Neuronal stem cell (in vitro differentiated cells): Measurements from ENCODE around the gene GPATCH2.

ENCODE experiments used
- DNase-seq: peaks from one replicate; pipeline ENCODE4 v3.0.0-alpha.2; 2013; ENCODE audit warnings: low spot score
- H2AFZ ChIP-seq: one replicate; pipeline ENCODE4 v1.6.1; 2013; ENCODE audit warnings: mild to moderate bottlenecking, low read length, inconsistent platforms
- H2AK5ac ChIP-seq: 2 replicates; pipeline ENCODE4 v1.6.1; 2013; ENCODE audit warnings: low read depth, mild to moderate bottlenecking, inconsistent platforms, low read length, moderate library complexity, mixed read lengths
- H2BK120ac ChIP-seq: 2 replicates; pipeline ENCODE4 v1.6.1; 2013; ENCODE audit warnings: low read depth, mild to moderate bottlenecking, inconsistent platforms, low read length, moderate library complexity, mixed read lengths
- H2BK12ac ChIP-seq: one replicate; pipeline ENCODE4 v1.6.1; 2013; ENCODE audit warnings: low read length, inconsistent platforms
- H2BK15ac ChIP-seq: 2 replicates; pipeline ENCODE4 v1.6.1; 2013; ENCODE audit warnings: mild to moderate bottlenecking, low read length, inconsistent platforms, mixed read lengths
- H2BK5ac ChIP-seq: one replicate; pipeline ENCODE4 v1.6.1; 2013; ENCODE audit warnings: inconsistent platforms, mild to moderate bottlenecking, low read length, moderate library complexity
- H3K14ac ChIP-seq: one replicate; pipeline ENCODE4 v1.6.1; 2013; ENCODE audit warnings: low read length, inconsistent platforms
- H3K18ac ChIP-seq: 2 replicates; pipeline ENCODE4 v1.6.1; 2013; ENCODE audit warnings: low read length, inconsistent platforms
- H3K23ac ChIP-seq: 2 replicates; pipeline ENCODE4 v1.6.1; 2013; ENCODE audit warnings: low read depth, mild to moderate bottlenecking, mixed read lengths, low read length, inconsistent platforms; ENCODE audit not compliant: poor library complexity
- H3K27ac ChIP-seq: replicated peaks from 3 replicates; pipeline ENCODE4 v1.5.1; 2013; ENCODE audit warnings: low read length, inconsistent platforms
- H3K27me3 ChIP-seq, 3 experiments: 2 replicates each; pipeline ENCODE4 v1.6.1; 2013; ENCODE audit warnings: low read length in 3 of 3, mild to moderate bottlenecking in 2 of 3, inconsistent platforms in 1 of 3, low read depth in 1 of 3, mixed read lengths in 1 of 3, moderate library complexity in 1 of 3; ENCODE audit not compliant: control insufficient read depth in 3 of 3, insufficient read depth in 3 of 3
- H3K36me3 ChIP-seq, 2 donors: replicated peaks in 1 of 2; 2 replicates each; pipeline ENCODE4 v1.6.1; 2013; ENCODE audit warnings: low read length in 2 of 2; ENCODE audit not compliant: control insufficient read depth in 2 of 2, insufficient read depth in 2 of 2
- H3K4ac ChIP-seq: 2 replicates; pipeline ENCODE4 v1.6.1; 2013; ENCODE audit warnings: inconsistent platforms, mild to moderate bottlenecking, low read length, moderate library complexity
- H3K4me1 ChIP-seq, 2 donors: 1 replicate in 1 of 2; 2 replicates in 1 of 2; pipeline ENCODE4 v1.6.1; 2013; ENCODE audit warnings: low read length in 2 of 2, low read depth in 1 of 2; ENCODE audit not compliant: control insufficient read depth in 2 of 2, insufficient read depth in 1 of 2
- H3K4me2 ChIP-seq: one replicate; pipeline ENCODE4 v1.6.1; 2013; ENCODE audit warnings: mild to moderate bottlenecking, low read length, inconsistent platforms; ENCODE audit not compliant: insufficient read depth, poor library complexity, severe bottlenecking
- H3K4me3 ChIP-seq, 2 donors: 2 replicates each; pipeline ENCODE4 v1.5.1; 2013; ENCODE audit warnings: low read length in 2 of 2, mild to moderate bottlenecking in 2 of 2, inconsistent platforms in 1 of 2, moderate library complexity in 1 of 2
- H3K79me1 ChIP-seq: one replicate; pipeline ENCODE4 v1.6.1; 2013; ENCODE audit warnings: low read depth, mild to moderate bottlenecking, inconsistent platforms, low read length, moderate library complexity
- H3K9ac ChIP-seq: one replicate; pipeline ENCODE4 v1.6.1; 2013; ENCODE audit warnings: mild to moderate bottlenecking, low read depth, low read length, inconsistent platforms; ENCODE audit not compliant: poor library complexity
- H3K9me3 ChIP-seq, 2 donors: replicated peaks in 1 of 2; 2 replicates each; pipeline versions ENCODE3 to v1.6.1; 2013; ENCODE audit warnings: low read length in 2 of 2, mild to moderate bottlenecking in 2 of 2, inconsistent platforms in 1 of 2, low read depth in 1 of 2, mixed read lengths in 1 of 2, moderate library complexity in 1 of 2; ENCODE audit not compliant: control insufficient read depth in 2 of 2, insufficient read depth in 1 of 2
- H4K8ac ChIP-seq: one replicate; pipeline ENCODE4 v1.6.1; 2013; ENCODE audit warnings: low read depth, mild to moderate bottlenecking, inconsistent platforms, low read length, moderate library complexity
- H4K91ac ChIP-seq: one replicate; pipeline ENCODE4 v1.6.1; 2013; ENCODE audit warnings: low read length, low read depth, mild to moderate bottlenecking, inconsistent platforms; ENCODE audit not compliant: poor library complexity
- WGBS, 2 donors: extraction: QIAGEN DNeasy Blood & Tissue Kit; methylation state at CpG; one replicate each; pipeline ENCODE4 v1.1.7; 2013; ENCODE audit warnings: missing lambda C conversion rate in 2 of 2, mixed read lengths in 1 of 2; ENCODE audit not compliant: insufficient read length in 2 of 2, insufficient replicate concordance in 1 of 2; ENCODE audit errors: extremely low coverage in 2 of 2; 5-methylcytosine and 5-hydroxymethylcytosine counted together

Gene GPATCH2

DNA sequence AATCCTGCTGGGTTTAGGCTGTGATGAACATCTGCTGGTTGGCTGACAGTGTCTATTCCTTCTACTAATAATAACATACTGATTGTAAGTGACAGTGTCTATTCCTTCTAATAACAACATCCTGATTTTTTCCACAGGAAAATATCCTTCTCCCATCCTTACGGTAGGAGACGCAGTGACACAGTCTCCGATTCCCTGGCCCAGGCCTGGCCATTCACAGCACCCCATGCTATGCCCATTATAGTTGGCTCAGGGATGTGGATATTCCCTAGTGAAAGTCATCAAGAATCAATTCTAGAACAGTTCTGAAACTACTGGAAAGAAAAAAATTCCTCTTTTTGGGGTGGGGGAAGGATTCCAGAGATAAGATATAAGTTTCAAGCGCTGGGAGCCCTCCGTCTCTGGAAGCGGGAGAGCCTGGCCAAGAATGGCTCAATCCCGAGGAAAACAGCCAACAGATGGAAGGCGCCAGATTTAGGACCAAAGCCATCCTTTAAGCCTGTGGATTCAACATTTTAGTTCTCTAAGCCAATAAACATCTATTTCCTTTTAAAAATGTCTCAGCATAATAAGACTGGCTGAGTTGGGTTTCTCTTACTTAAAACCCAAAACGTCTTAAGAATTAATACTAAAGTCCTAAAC, 88.6 kb downstream of the GPATCH2 start:
- no peak overlapping the region for H4K91ac ChIP-seq
- no peaks in the 10 kb centered on the region for H3K4me1 ChIP-seq
- H3K9ac ChIP-seq = no peak overlapping the region
- no peak overlapping the region for H3K23ac ChIP-seq
- H3K36me3 ChIP-seq = no peaks in the 10 kb centered on the region
- no peaks in the 10 kb centered on the region for H3K79me1 ChIP-seq
- no CpG with 5 or more reads among the region's 9 CpGs for WGBS, 2 donors
- no peak overlapping the region for H3K4me3 ChIP-seq
- no peak overlapping the region for H3K14ac ChIP-seq
- no peak overlapping the region for H4K8ac ChIP-seq
- H3K9me3 ChIP-seq = no peaks in the 10 kb centered on the region
- H2BK12ac ChIP-seq = no peak overlapping the region
- H2AK5ac ChIP-seq = no peak overlapping the region
- DNase-seq = no peak
- no peak overlapping the region for H3K4me2 ChIP-seq
- H2BK5ac ChIP-seq = no peak overlapping the region
- no peak overlapping the region for H2BK15ac ChIP-seq
- no peak overlapping the region for H3K18ac ChIP-seq
- no peaks in the 10 kb centered on the region for H3K27me3 ChIP-seq
- no peak overlapping the region for H3K4ac ChIP-seq
- H3K27ac ChIP-seq = no peak overlapping the region
- H2AFZ ChIP-seq = no peak overlapping the region
- H2BK120ac ChIP-seq = no peak overlapping the region

DNA sequence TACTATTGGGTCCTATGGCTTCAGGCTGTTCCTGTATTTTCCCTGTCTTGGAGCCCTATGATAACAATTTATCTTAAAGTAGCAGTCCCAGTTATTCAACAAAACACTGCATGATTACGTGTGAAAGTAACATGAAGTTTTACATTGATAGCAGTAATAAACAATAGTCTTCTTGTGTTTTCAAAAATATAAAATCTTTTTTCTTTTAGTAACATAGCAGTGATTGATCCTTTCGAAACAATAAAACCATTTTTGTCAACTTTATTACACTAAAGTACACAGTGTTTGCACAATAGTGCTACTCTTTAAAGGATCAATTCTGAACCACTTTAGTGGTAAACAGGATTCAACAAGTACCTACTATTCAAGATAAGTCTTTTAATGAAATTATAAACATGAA, 90.6 kb downstream of the GPATCH2 start:
- Histone ChIP-seq H3K23ac (no peak overlapping the region), H3K27ac (no peak overlapping the region), H3K4me1 (no peaks in the 10 kb centered on the region), H3K4me3 (no peak overlapping the region), H2BK120ac (no peak overlapping the region), H3K36me3 (no peaks in the 10 kb centered on the region), H3K18ac (no peak overlapping the region), H2BK12ac (no peak overlapping the region), H4K8ac (no peak overlapping the region), H2AK5ac (no peak overlapping the region), H3K79me1 (no peaks in the 10 kb centered on the region), H3K4me2 (no peak overlapping the region), H2BK5ac (no peak overlapping the region), H2AFZ (no peak overlapping the region), H3K27me3 (no peaks in the 10 kb centered on the region), H2BK15ac (no peak overlapping the region), H3K14ac (no peak overlapping the region), H3K4ac (no peak overlapping the region), H4K91ac (no peak overlapping the region), H3K9ac (no peak overlapping the region), H3K9me3 (no peaks in the 10 kb centered on the region)
- no peak for DNase-seq
- no CpG with 5 or more reads among the region's 2 CpGs for WGBS, 2 donors

DNA sequence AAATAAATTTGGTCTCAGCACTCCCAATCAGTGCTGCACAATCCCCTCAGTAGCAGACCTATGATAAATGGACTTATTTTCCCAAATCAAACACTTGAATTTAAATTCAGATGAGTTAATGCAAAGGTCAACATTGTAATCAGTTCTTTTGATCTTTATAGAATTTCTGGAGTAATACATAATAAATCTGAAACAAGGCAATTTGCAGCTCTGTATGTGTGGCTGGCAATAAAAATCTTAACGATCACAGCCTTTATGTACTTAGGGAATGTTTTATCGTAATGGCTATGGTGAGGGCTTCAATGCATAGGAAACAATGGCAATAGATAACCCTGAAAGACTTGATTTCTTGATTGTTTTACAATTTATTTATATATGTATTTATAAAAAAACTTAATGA, 91.4 kb downstream of the GPATCH2 start:
- Histone ChIP-seq H2AK5ac (no peak overlapping the region), H3K4me1 (no peaks in the 10 kb centered on the region), H2BK15ac (no peak overlapping the region), H3K36me3 (no peaks in the 10 kb centered on the region), H3K4ac (no peak overlapping the region), H3K4me2 (no peak overlapping the region), H3K27me3 (no peaks in the 10 kb centered on the region), H4K91ac (no peak overlapping the region), H4K8ac (no peak overlapping the region), H2BK120ac (no peak overlapping the region), H3K23ac (no peak overlapping the region), H3K27ac (no peak overlapping the region), H2BK5ac (no peak overlapping the region), H2AFZ (no peak overlapping the region), H3K79me1 (no peaks in the 10 kb centered on the region), H3K4me3 (no peak overlapping the region), H3K9ac (no peak overlapping the region), H3K9me3 (no peaks in the 10 kb centered on the region), H3K14ac (no peak overlapping the region), H2BK12ac (no peak overlapping the region), H3K18ac (no peak overlapping the region)
- no peak for DNase-seq
- no CpG with 5 or more reads among the region's 2 CpGs for WGBS, 2 donors

DNA sequence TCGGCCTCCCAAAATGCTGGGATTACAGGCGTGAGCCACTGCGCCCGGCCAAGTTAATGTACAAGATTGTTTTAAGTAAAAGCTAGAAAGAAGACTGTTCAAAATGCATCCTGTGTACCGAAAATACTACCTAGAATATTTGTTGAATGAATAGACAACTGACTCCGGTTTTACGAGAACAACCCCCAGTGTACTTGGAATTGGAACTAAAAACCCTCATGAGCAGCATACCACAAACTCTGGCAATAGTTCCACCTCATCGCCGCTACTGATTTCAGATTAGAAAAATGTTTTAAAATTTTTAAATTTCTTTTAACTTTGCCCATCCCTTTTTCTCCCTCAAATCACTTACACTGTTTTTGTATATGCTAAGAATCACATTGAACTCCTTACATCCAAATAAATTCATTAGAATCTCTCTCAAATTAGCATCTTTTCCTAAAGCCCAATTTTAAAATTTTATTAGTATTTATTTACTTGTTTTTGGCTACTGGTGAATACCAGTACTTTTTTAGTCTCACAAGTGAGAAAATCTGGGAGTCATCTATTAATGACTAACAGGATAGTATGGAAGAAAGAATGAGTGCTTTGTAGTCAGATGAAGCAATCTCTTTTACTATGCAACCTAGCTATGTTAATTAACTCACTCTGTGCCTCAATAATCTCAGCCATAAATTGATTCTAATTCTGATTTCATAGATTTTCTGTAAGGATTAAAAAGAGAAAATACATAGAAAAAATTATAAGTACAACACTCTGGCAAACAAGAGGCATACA, 95.1 kb downstream of the GPATCH2 start:
- H2AK5ac ChIP-seq = no peak overlapping the region
- no peaks in the 10 kb centered on the region for H3K36me3 ChIP-seq
- no peaks in the 10 kb centered on the region for H3K79me1 ChIP-seq
- no peak overlapping the region for H3K4me2 ChIP-seq
- no peak overlapping the region for H2BK5ac ChIP-seq
- no peak overlapping the region for H2BK12ac ChIP-seq
- H3K18ac ChIP-seq = no peak overlapping the region
- no peaks in the 10 kb centered on the region for H3K27me3 ChIP-seq
- H3K4me1 ChIP-seq = no peaks in the 10 kb centered on the region
- no peak overlapping the region for H3K27ac ChIP-seq
- H3K23ac ChIP-seq = no peak overlapping the region
- no peak for DNase-seq
- H3K4me3 ChIP-seq = no peak overlapping the region
- H2BK15ac ChIP-seq = no peak overlapping the region
- no peak overlapping the region for H2BK120ac ChIP-seq
- no CpG with 5 or more reads among the region's 9 CpGs for WGBS, 2 donors
- no peak overlapping the region for H3K14ac ChIP-seq
- no peak overlapping the region for H4K8ac ChIP-seq
- H3K4ac ChIP-seq = no peak overlapping the region
- H3K9me3 ChIP-seq = no peaks in the 10 kb centered on the region
- no peak overlapping the region for H4K91ac ChIP-seq
- no peak overlapping the region for H3K9ac ChIP-seq
- H2AFZ ChIP-seq = no peak overlapping the region
